ENCODE results near the gene PIP4K2B.
"Not testable (repeated sequence)": the region's sequence is repeated elsewhere in the genome, so short reads cannot be mapped to it uniquely, and the experiment has no call there.

Gene PIP4K2B

GRCh38 chr17:38794221-38794620 is 5.1 kb downstream of the PIP4K2B start:
- no peak for TF ChIP-seq CTCF (IDR thresholded peaks at IDR 0.05; ENCODE audit: low read depth, low read length, missing control alignments)
- no peak for DNase-seq (ENCODE audit: low read depth)
- no peak overlapping the region for H3K4me3 ChIP-seq (ENCODE audit: low read depth, low read length)
- in situ Hi-C loops (cut with HindIII; ENCODE audit: low sequenced_read_pairs): no loop called here

GRCh38 chr17:38791162-38791561 is 8.2 kb downstream of the PIP4K2B start:
- H3K4me3 ChIP-seq (ENCODE audit: low read depth, low read length): no peak overlapping the region
- in situ Hi-C loops (cut with HindIII; ENCODE audit: low sequenced_read_pairs): no loop called here
- DNase-seq (ENCODE audit: low read depth): no peak
- TF ChIP-seq CTCF (IDR thresholded peaks at IDR 0.05; ENCODE audit: low read depth, low read length, missing control alignments): no peak

GRCh38 chr17:38790148-38790707 is 9.1 kb downstream of the PIP4K2B start:
- H3K4me3 ChIP-seq (ENCODE audit: low read depth, low read length); in situ Hi-C loops (cut with HindIII; ENCODE audit: low sequenced_read_pairs); DNase-seq (ENCODE audit: low read depth): not testable (repeated sequence)

GRCh38 chr17:38789185-38789584 is 10.2 kb downstream of the PIP4K2B start:
- H3K4me3 ChIP-seq (ENCODE audit: low read depth, low read length): no peak overlapping the region
- TF ChIP-seq CTCF (IDR thresholded peaks at IDR 0.05; ENCODE audit: low read depth, low read length, missing control alignments): no peak
- no peak for DNase-seq (ENCODE audit: low read depth)
- in situ Hi-C loops (cut with HindIII; ENCODE audit: low sequenced_read_pairs): no loop called here

- H3K4me3 ChIP-seq (ENCODE audit: low read depth, low read length); DNase-seq (ENCODE audit: low read depth); in situ Hi-C loops (cut with HindIII; ENCODE audit: low sequenced_read_pairs): not testable (repeated sequence)
Measured at GRCh38 chr17:38787999-38788398, 11.4 kb downstream of the PIP4K2B start.

- no peak for DNase-seq (ENCODE audit: low read depth)
- TF ChIP-seq CTCF (IDR thresholded peaks at IDR 0.05; ENCODE audit: low read depth, low read length, missing control alignments): no peak
- in situ Hi-C loops (cut with HindIII; ENCODE audit: low sequenced_read_pairs): no loop called here
- no peak overlapping the region for H3K4me3 ChIP-seq (ENCODE audit: low read depth, low read length)
Measured at GRCh38 chr17:38786372-38786771, 13.0 kb downstream of the PIP4K2B start.

- H3K4me3 ChIP-seq (ENCODE audit: low read depth, low read length): no peak overlapping the region
- no peak for TF ChIP-seq CTCF (IDR thresholded peaks at IDR 0.05; ENCODE audit: low read depth, low read length, missing control alignments)
- DNase-seq (ENCODE audit: low read depth): no peak
- in situ Hi-C loops (cut with HindIII; ENCODE audit: low sequenced_read_pairs): no loop called here
Measured at GRCh38 chr17:38783227-38783626, 16.1 kb downstream of the PIP4K2B start.

Data from astrocyte of the cerebellum (primary cell).